Ishikawa (cell line): Measurements from ENCODE around the gene TPK1.

Experiments used
- CREB1 ChIP-seq: IDR thresholded peaks from 2 replicates; pipeline ENCODE4 v1.6.1; 2012; ENCODE audit warnings: low read depth
- EP300 ChIP-seq: IDR thresholded peaks from 2 replicates; pipeline ENCODE4 v1.6.1; 2012; ENCODE audit warnings: borderline replicate concordance
- MAX ChIP-seq: IDR thresholded peaks from 2 replicates; pipeline ENCODE4 v1.6.1; 2012
- TAF1 ChIP-seq: IDR thresholded peaks from 2 replicates; pipeline ENCODE4 v1.6.1; 2012; ENCODE audit warnings: low read depth, mild to moderate bottlenecking
- TCF12 ChIP-seq: IDR thresholded peaks from 2 replicates; pipeline ENCODE4 v1.6.1; 2012; ENCODE audit warnings: low read depth
- TEAD4 ChIP-seq: IDR thresholded peaks from 2 replicates; pipeline ENCODE4 v1.6.1; 2012
- YY1 ChIP-seq: IDR thresholded peaks from 2 replicates; pipeline ENCODE4 v1.6.1; 2012; ENCODE audit warnings: low read depth
- TF ChIP-seq, protein P1 (sequence below): IDR thresholded peaks from 2 replicates; pipeline ENCODE4 v1.6.1; 2012; ENCODE audit warnings: low read depth, mild to moderate bottlenecking
- TF ChIP-seq, protein P2 (sequence below): IDR thresholded peaks from 2 replicates; pipeline ENCODE4 v1.6.1; 2012

GRCh38 chr7:144731661-144732351, 104.0 kb downstream of the TPK1 start:
- TF ChIP-seq MAX (no peak), YY1 (no peak), EP300 (no peak), TAF1 (no peak), TEAD4 (no peak), TCF12 (no peak), CREB1 (no peak)
- TF ChIP-seq, protein P1, sequence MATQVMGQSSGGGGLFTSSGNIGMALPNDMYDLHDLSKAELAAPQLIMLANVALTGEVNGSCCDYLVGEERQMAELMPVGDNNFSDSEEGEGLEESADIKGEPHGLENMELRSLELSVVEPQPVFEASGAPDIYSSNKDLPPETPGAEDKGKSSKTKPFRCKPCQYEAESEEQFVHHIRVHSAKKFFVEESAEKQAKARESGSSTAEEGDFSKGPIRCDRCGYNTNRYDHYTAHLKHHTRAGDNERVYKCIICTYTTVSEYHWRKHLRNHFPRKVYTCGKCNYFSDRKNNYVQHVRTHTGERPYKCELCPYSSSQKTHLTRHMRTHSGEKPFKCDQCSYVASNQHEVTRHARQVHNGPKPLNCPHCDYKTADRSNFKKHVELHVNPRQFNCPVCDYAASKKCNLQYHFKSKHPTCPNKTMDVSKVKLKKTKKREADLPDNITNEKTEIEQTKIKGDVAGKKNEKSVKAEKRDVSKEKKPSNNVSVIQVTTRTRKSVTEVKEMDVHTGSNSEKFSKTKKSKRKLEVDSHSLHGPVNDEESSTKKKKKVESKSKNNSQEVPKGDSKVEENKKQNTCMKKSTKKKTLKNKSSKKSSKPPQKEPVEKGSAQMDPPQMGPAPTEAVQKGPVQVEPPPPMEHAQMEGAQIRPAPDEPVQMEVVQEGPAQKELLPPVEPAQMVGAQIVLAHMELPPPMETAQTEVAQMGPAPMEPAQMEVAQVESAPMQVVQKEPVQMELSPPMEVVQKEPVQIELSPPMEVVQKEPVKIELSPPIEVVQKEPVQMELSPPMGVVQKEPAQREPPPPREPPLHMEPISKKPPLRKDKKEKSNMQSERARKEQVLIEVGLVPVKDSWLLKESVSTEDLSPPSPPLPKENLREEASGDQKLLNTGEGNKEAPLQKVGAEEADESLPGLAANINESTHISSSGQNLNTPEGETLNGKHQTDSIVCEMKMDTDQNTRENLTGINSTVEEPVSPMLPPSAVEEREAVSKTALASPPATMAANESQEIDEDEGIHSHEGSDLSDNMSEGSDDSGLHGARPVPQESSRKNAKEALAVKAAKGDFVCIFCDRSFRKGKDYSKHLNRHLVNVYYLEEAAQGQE: no peak
- TF ChIP-seq, protein P2, sequence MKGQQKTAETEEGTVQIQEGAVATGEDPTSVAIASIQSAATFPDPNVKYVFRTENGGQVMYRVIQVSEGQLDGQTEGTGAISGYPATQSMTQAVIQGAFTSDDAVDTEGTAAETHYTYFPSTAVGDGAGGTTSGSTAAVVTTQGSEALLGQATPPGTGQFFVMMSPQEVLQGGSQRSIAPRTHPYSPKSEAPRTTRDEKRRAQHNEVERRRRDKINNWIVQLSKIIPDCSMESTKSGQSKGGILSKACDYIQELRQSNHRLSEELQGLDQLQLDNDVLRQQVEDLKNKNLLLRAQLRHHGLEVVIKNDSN: no peak
